ENCODE results near the gene GP1BB.

The GP1BB gene

GRCh38 chr22:19735665-19736510 is 12.5 kb downstream of the GP1BB start:
- Histone ChIP-seq H3K27ac (ENCODE audit: low read length) (no peak overlapping the region), H2AFZ (ENCODE audit: low read depth, low read length) (no peak overlapping the region), H3K9me3 (ENCODE audit: insufficient read depth, low read length, severe bottlenecking) (no peaks in the 10 kb centered on the region), H3K4me2 (ENCODE audit: insufficient read depth, low read length) (no peak overlapping the region), H3K36me3 (ENCODE audit: insufficient read depth, low read length) (no peaks in the 10 kb centered on the region), H4K20me1 (ENCODE audit: insufficient read depth, low read length) (no peaks in the 10 kb centered on the region), H3K27me3 (ENCODE audit: insufficient read depth, low read length, poor library complexity) (no peaks in the 10 kb centered on the region), H3K9ac (ENCODE audit: low read depth, low read length) (no peak overlapping the region), H3K79me2 (ENCODE audit: insufficient read depth, low read length) (no peaks in the 10 kb centered on the region), H3K4me1 (ENCODE audit: insufficient read depth, low read length) (peaks cover 5% of the 10 kb centered on the region), H3K4me3 (ENCODE audit: low read depth in 1 of 2, low read length in 2 of 2) (no peak overlapping the region)
- no peak for ATAC-seq (ENCODE audit: insufficient read depth, low read depth)
- TF ChIP-seq CTCF (IDR thresholded peaks at IDR 0.05; ENCODE audit: borderline replicate concordance, extremely low read depth, low read length, poor library complexity, severe bottlenecking) = no peak
- TF ChIP-seq EZH2 (IDR thresholded peaks at IDR 0.05; ENCODE audit: borderline replicate concordance, low read depth, low read length, severe bottlenecking) = no peak
- DNase-seq = no peak

GRCh38 chr22:19737846-19738663 is 14.7 kb downstream of the GP1BB start:
- Histone ChIP-seq H3K36me3 (ENCODE audit: insufficient read depth, low read length) (no peaks in the 10 kb centered on the region), H3K4me1 (ENCODE audit: insufficient read depth, low read length) (no peaks in the 10 kb centered on the region), H2AFZ (ENCODE audit: low read depth, low read length) (no peak overlapping the region), H3K4me2 (ENCODE audit: insufficient read depth, low read length) (no peak overlapping the region), H3K27me3 (ENCODE audit: insufficient read depth, low read length, poor library complexity) (no peaks in the 10 kb centered on the region), H3K27ac (ENCODE audit: low read length) (no peak overlapping the region), H4K20me1 (ENCODE audit: insufficient read depth, low read length) (no peaks in the 10 kb centered on the region), H3K9me3 (ENCODE audit: insufficient read depth, low read length, severe bottlenecking) (no peaks in the 10 kb centered on the region), H3K79me2 (ENCODE audit: insufficient read depth, low read length) (no peaks in the 10 kb centered on the region), H3K9ac (ENCODE audit: low read depth, low read length) (no peak overlapping the region), H3K4me3 (ENCODE audit: low read depth in 1 of 2, low read length in 2 of 2) (no peak overlapping the region)
- no peak for DNase-seq
- no peak for ATAC-seq (ENCODE audit: insufficient read depth, low read depth)
- TF ChIP-seq EZH2 (IDR thresholded peaks at IDR 0.05; ENCODE audit: borderline replicate concordance, low read depth, low read length, severe bottlenecking) = no peak
- TF ChIP-seq CTCF (IDR thresholded peaks at IDR 0.05; ENCODE audit: borderline replicate concordance, extremely low read depth, low read length, poor library complexity, severe bottlenecking) = no peak

GRCh38 chr22:19738664-19739447 is 15.5 kb downstream of the GP1BB start:
- no peak overlapping the region for H2AFZ ChIP-seq (ENCODE audit: low read depth, low read length)
- no peaks in the 10 kb centered on the region for H3K79me2 ChIP-seq (ENCODE audit: insufficient read depth, low read length)
- H3K36me3 ChIP-seq (ENCODE audit: insufficient read depth, low read length) = no peaks in the 10 kb centered on the region
- no peaks in the 10 kb centered on the region for H3K4me1 ChIP-seq (ENCODE audit: insufficient read depth, low read length)
- no peak overlapping the region for H3K4me3 ChIP-seq (ENCODE audit: low read depth in 1 of 2, low read length in 2 of 2)
- H3K4me2 ChIP-seq (ENCODE audit: insufficient read depth, low read length) = no peak overlapping the region
- no peaks in the 10 kb centered on the region for H3K9me3 ChIP-seq (ENCODE audit: insufficient read depth, low read length, severe bottlenecking)
- DNase-seq = no peak
- no peaks in the 10 kb centered on the region for H3K27me3 ChIP-seq (ENCODE audit: insufficient read depth, low read length, poor library complexity)
- H3K27ac ChIP-seq (ENCODE audit: low read length) = no peak overlapping the region
- H3K9ac ChIP-seq (ENCODE audit: low read depth, low read length) = no peak overlapping the region
- no peak for ATAC-seq (ENCODE audit: insufficient read depth, low read depth)
- H4K20me1 ChIP-seq (ENCODE audit: insufficient read depth, low read length) = no peaks in the 10 kb centered on the region
- no peak for TF ChIP-seq EZH2 (IDR thresholded peaks at IDR 0.05; ENCODE audit: borderline replicate concordance, low read depth, low read length, severe bottlenecking)
- TF ChIP-seq CTCF (IDR thresholded peaks at IDR 0.05; ENCODE audit: borderline replicate concordance, extremely low read depth, low read length, poor library complexity, severe bottlenecking) = no peak

Data from DND-41 (cell line).